Measurements from ENCODE around the gene FMNL2.
A peak's percentile ranks its signal among the peaks of the same experiment; 100 is the strongest.

Gene FMNL2

GRCh38 chr2:152354909-152355308 is 19.9 kb downstream of the FMNL2 start:
- TF ChIP-seq CREB5 (CRISPR knock-in tag; IDR thresholded peaks at IDR 0.05; ENCODE audit: low read depth) (no peak), ARNTL (CRISPR knock-in tag; IDR thresholded peaks at IDR 0.05; ENCODE audit: borderline replicate concordance, low read depth) (no peak), SNAI2 (CRISPR knock-in tag; IDR thresholded peaks at IDR 0.05) (no peak)
- peak; percentile 60 for ATAC-seq

GRCh38 chr2:152355409-152355831 is 20.4 kb downstream of the FMNL2 start:
- TF ChIP-seq RARB (CRISPR knock-in tag; IDR thresholded peaks at IDR 0.05), result no peak
- TF ChIP-seq CSDC2 (CRISPR knock-in tag; IDR thresholded peaks at IDR 0.05), result no peak
- no peak for TF ChIP-seq CREB5 (CRISPR knock-in tag; IDR thresholded peaks at IDR 0.05; ENCODE audit: low read depth)
- TF ChIP-seq ZFP30 (CRISPR knock-in tag; IDR thresholded peaks at IDR 0.05), result no peak
- no peak for TF ChIP-seq TSHZ2 (CRISPR knock-in tag; IDR thresholded peaks at IDR 0.05)
- no peak for TF ChIP-seq BACH2 (CRISPR knock-in tag; IDR thresholded peaks at IDR 0.05; ENCODE audit: borderline replicate concordance)
- no peak for TF ChIP-seq ZFP3 (CRISPR knock-in tag; IDR thresholded peaks at IDR 0.05)
- no peak for TF ChIP-seq POU6F1 (CRISPR knock-in tag; IDR thresholded peaks at IDR 0.05; ENCODE audit: borderline replicate concordance, low read depth)
- TF ChIP-seq CSRNP3 (CRISPR knock-in tag; IDR thresholded peaks at IDR 0.05), result no peak
- no peak for TF ChIP-seq ARNTL (CRISPR knock-in tag; IDR thresholded peaks at IDR 0.05; ENCODE audit: borderline replicate concordance, low read depth)
- no peak for TF ChIP-seq ZNF70 (CRISPR knock-in tag; IDR thresholded peaks at IDR 0.05)
- no peak for TF ChIP-seq ZNF565 (CRISPR knock-in tag; conservative IDR thresholded peaks at IDR 0.05; ENCODE audit: low read depth)
- TF ChIP-seq PATZ1 (CRISPR knock-in tag; IDR thresholded peaks at IDR 0.05; ENCODE audit: borderline replicate concordance), result no peak
- TF ChIP-seq PPARA (CRISPR knock-in tag; IDR thresholded peaks at IDR 0.05; ENCODE audit: borderline replicate concordance), result no peak
- TF ChIP-seq TCF4 (CRISPR knock-in tag; IDR thresholded peaks at IDR 0.05; ENCODE audit: borderline replicate concordance), result no peak
- TF ChIP-seq ZNF8 (CRISPR knock-in tag; IDR thresholded peaks at IDR 0.05), result no peak
- TF ChIP-seq TOX (CRISPR knock-in tag; IDR thresholded peaks at IDR 0.05; ENCODE audit: borderline replicate concordance), result no peak
- no peak for ATAC-seq

GRCh38 chr2:152359573-152360363 is 24.8 kb downstream of the FMNL2 start:
- TF ChIP-seq SNAI2 (CRISPR knock-in tag; IDR thresholded peaks at IDR 0.05) (no peak), ZNF8 (CRISPR knock-in tag; IDR thresholded peaks at IDR 0.05) (no peak), OSR1 (CRISPR knock-in tag; IDR thresholded peaks at IDR 0.05) (no peak), ZNF565 (CRISPR knock-in tag; conservative IDR thresholded peaks at IDR 0.05; ENCODE audit: low read depth) (no peak)
- no peak for ATAC-seq
